ENCODE data around the gene NDUFAF7.
A peak's percentile ranks its signal among the peaks of the same experiment; 100 is the strongest.

Gene NDUFAF7, protein sequence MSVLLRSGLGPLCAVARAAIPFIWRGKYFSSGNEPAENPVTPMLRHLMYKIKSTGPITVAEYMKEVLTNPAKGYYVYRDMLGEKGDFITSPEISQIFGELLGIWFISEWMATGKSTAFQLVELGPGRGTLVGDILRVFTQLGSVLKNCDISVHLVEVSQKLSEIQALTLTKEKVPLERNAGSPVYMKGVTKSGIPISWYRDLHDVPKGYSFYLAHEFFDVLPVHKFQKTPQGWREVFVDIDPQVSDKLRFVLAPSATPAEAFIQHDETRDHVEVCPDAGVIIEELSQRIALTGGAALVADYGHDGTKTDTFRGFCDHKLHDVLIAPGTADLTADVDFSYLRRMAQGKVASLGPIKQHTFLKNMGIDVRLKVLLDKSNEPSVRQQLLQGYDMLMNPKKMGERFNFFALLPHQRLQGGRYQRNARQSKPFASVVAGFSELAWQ

DNA sequence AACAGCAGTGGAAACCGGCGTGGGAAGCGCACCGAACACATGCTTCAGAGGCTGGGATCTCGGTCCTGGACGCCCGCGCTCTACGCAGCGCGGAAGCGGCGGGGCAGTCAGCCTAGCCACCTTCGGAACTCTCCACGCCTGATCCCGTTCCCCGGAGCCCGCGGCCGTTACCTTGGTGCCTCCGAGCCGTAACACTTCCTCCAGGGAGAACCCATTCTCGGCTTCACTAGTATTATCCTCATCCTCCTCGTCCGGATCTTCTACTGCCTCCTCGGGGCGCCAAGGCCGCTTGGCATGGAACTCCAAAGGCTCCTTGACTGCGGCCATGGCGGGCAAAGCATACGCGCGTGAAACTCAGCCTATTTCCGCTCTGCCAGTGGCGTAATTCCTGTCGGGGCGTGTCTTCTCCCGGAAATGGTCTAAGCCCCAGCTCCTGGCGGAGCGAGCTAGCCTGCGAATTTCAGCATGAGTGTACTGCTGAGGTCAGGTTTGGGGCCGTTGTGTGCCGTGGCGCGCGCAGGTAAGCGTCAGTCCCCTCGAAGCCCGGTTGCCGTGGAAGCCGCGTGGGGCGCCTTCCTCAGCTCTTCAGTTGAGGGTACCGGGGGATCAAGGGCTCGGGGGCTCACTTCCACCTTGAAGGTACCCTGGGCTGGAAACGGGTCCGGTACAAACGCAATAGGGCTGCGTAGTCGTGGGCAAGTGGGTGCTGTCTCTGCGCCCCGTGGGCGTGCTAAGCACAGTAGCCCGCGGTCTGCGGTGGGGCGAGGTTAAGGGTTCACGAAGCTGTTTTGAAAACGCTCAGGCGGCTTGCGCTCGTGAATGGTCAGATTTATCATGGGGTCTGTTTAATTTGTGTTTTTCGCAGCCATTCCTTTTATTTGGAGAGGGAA lies at the start of gene NDUFAF7, which contains the start of gene CEBPZ:
TSS of gene NDUFAF7 (plus strand) at position 418 of the 890 bp plus-strand sequence. CDS start at position 466, 48 bp downstream.
TSS of gene CEBPZ (minus strand) at position 356 of the 890 bp plus-strand sequence. CDS start at position 327, 29 bp downstream.
- DNase-seq (ENCODE audit: low read depth), result peak; percentile 98
- TF ChIP-seq, protein P1, sequence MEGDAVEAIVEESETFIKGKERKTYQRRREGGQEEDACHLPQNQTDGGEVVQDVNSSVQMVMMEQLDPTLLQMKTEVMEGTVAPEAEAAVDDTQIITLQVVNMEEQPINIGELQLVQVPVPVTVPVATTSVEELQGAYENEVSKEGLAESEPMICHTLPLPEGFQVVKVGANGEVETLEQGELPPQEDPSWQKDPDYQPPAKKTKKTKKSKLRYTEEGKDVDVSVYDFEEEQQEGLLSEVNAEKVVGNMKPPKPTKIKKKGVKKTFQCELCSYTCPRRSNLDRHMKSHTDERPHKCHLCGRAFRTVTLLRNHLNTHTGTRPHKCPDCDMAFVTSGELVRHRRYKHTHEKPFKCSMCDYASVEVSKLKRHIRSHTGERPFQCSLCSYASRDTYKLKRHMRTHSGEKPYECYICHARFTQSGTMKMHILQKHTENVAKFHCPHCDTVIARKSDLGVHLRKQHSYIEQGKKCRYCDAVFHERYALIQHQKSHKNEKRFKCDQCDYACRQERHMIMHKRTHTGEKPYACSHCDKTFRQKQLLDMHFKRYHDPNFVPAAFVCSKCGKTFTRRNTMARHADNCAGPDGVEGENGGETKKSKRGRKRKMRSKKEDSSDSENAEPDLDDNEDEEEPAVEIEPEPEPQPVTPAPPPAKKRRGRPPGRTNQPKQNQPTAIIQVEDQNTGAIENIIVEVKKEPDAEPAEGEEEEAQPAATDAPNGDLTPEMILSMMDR (IDR thresholded peaks at IDR 0.05; ENCODE audit: insufficient read depth, low read depth, low read length, missing control alignments), result no peak

DNA sequence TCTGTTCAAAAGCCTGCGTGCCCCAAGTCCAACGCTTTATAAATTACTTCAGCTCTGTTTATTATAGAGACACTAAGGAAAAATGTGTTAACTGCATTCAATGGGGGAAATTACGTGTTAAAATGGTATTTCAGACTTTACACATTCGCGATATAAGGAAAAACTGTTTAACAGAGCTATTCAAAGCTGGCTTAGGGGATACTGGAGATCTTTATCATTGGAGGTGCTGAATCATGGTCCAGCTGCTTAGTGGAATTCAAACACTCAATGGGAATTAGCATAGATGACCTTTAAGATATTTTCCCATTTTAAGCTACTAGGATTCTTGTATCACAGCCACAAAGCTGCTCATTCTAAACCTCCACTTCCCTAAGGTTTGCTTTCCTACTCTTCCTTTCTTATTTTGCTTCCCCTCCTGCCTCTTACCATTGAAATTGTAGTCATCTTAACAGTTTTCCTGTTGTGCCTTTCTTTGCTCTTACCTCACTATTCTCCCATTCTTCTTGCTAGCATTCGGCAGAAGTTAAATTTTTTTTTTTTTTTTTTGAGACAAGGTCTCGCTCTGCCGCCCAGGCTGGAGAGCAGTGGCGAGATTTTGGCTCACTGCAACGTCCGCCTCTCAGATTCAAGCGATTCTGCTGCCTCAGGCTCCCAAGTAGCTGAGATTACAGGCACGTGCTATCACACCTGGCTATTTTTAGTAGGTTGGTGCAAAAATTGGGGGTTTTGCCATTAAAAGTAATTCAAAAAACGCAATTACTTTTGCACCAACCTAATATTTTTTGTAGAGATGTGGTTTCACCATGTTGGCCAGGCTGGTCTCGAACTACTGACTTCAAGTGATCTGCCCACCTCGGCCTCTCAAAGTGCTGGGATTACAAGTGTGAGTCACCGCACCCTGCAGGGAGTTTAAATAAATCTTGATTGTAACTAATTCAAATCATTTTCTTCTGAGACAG lies 49.5 kb upstream of the NDUFAF7 start:
- no peak overlapping the region for H3K4me3 ChIP-seq (ENCODE audit: low read length)
- TF ChIP-seq, protein P1 (IDR thresholded peaks at IDR 0.05; ENCODE audit: insufficient read depth, low read depth, low read length, missing control alignments), result no peak
- no peak for DNase-seq (ENCODE audit: low read depth)

More for the DNA sequence above, at the start of gene NDUFAF7, which contains the start of gene CEBPZ:
- H3K4me3 ChIP-seq (ENCODE audit: low read length), result peak within 1 kb of the TSS; percentile 99

DNA sequence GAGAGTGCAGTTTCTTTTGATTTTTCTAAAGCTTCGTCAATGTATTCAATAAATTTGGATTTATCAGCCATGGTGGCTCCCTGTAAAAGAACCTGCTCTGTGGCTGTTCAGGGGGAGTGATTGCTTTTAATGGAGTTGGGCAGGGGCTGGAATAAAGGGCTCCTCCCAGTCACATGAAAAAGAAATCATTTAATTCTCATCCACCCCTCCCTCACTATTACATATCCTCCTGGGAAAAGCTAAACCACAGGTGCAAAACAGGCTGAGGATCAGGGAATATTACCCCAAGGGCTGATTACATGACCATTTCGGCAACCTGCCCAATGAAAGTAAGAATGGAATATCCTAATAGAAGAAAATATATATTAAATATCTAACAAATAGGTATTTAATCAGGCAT lies 42.9 kb upstream of the NDUFAF7 start, which contains the start of gene SULT6B1:
TSS of gene SULT6B1 (minus strand) at position 101 of the 400 bp plus-strand sequence. CDS start at position 71, 30 bp downstream.
- TF ChIP-seq, protein P1 (IDR thresholded peaks at IDR 0.05; ENCODE audit: insufficient read depth, low read depth, low read length, missing control alignments), result no peak
- no peak within 1 kb of the TSS for H3K4me3 ChIP-seq (ENCODE audit: low read length)

DNA sequence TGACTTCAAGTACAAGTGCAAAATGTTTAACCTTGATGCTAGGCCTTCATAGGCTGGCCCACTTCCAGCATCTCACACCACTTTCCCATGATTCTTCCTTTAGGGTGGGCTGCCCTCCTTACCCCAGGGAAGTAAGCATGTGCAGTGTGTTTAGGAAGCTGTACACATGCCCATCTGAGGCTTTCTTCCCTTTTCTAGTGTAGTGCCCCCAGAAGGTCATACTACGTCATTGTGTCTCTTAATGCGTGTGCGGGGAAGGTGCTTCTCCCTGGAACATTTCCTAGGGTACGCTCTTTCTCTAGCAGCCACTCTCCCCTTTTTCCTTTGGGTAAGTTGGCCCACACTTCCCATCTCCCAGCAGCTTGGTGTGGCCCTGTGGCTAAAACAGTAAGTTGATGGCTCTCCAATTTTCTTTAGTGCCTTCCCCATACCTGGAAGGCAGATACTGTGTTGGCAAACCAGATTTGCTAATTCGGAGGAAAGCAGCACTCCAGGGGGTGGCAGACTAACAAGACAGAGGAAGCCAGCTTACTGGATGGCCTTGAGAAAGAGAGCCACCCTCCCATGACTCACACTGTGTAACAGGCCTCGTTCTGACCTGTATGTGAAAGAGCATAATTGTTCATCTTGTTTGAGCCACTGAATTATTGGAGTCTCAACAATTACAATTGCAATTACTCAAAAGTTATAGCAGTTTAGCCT lies 41.9 kb upstream of the NDUFAF7 start:
- DNase-seq (ENCODE audit: low read depth), result peak; percentile 93
- TF ChIP-seq, protein P1 (IDR thresholded peaks at IDR 0.05; ENCODE audit: insufficient read depth, low read depth, low read length, missing control alignments), result peak; percentile 27
- H3K4me3 ChIP-seq (ENCODE audit: low read length), result no peak overlapping the region

More for the DNA sequence above, 42.9 kb upstream of the NDUFAF7 start, which contains the start of gene SULT6B1:
- no peak for DNase-seq (ENCODE audit: low read depth)

DNA sequence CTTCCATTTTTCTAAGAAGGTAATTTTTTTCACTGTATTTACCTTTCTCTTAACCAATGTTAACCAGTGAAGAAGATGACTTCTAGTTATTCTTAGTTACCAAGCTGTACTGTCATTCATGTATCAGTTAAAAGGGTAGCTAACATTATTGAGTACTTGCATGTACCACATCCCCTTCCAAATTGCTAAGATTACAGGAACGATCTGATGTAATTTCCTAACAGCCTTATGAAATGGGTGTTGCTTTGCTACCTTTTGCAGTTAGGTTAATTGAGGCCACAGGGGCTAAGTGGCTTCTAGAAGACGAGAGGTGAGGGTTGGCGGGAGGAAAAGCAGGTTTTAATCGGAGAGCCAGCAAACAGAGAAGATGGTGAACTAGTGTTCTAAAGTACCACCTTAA lies 41.2 kb upstream of the NDUFAF7 start:
- DNase-seq (ENCODE audit: low read depth), result no peak
- H3K4me3 ChIP-seq (ENCODE audit: low read length), result no peak overlapping the region
- TF ChIP-seq, protein P1 (IDR thresholded peaks at IDR 0.05; ENCODE audit: insufficient read depth, low read depth, low read length, missing control alignments), result no peak

Data from epithelial cell of esophagus (primary cell).